ENCODE measurements around the gene ZRANB3.

The ZRANB3 gene

DNA sequence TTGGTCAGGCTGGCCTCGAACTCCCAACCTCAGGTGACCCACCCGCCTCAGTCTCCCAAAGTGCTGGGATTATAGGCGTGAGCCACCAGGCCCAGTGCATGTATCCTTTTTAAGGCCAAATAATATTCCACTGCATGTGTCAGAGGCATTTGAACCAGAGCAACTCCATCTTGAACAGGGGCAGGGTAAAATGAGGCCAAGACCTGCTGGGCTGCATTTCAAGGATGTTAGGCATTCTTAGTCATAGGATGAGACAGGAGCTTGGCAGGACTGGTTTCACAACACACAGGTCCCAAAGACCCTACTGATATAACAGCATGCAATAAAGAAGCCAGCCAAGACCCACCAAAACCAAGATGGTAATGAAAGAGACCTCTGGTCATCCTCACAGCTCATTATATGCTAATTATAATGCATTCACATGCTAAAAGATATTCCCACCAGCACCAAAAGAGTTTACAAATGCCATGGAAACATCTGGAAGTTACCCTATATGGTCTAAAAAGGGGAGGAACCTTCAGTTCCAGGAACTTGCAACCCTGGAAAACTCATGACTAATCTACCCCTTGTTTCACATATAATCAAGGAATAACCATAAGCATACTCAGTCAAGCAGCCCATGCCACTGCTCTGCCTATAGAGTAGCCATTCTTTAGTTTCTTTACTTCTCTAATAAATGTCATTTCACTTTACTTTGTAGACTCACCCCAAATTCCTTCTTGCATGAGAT lies 274.3 kb downstream of the ZRANB3 start:
- TF ChIP-seq, protein P1, sequence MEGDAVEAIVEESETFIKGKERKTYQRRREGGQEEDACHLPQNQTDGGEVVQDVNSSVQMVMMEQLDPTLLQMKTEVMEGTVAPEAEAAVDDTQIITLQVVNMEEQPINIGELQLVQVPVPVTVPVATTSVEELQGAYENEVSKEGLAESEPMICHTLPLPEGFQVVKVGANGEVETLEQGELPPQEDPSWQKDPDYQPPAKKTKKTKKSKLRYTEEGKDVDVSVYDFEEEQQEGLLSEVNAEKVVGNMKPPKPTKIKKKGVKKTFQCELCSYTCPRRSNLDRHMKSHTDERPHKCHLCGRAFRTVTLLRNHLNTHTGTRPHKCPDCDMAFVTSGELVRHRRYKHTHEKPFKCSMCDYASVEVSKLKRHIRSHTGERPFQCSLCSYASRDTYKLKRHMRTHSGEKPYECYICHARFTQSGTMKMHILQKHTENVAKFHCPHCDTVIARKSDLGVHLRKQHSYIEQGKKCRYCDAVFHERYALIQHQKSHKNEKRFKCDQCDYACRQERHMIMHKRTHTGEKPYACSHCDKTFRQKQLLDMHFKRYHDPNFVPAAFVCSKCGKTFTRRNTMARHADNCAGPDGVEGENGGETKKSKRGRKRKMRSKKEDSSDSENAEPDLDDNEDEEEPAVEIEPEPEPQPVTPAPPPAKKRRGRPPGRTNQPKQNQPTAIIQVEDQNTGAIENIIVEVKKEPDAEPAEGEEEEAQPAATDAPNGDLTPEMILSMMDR (IDR thresholded peaks at IDR 0.05; ENCODE audit: unreplicated experiment in 3 of 3), result no peak
- peaks cover 5% of the 10 kb centered on the region for H3K9me3 Mint-ChIP-seq
- peaks cover 12% of the 10 kb centered on the region for H3K36me3 Mint-ChIP-seq (ENCODE audit: low read depth)
- no peak overlapping the region for H3K4me3 Mint-ChIP-seq
- peaks cover 3% of the 10 kb centered on the region for H3K27me3 Mint-ChIP-seq (ENCODE audit: low read depth)
- no peaks in the 10 kb centered on the region for H3K4me1 Mint-ChIP-seq
- no peak overlapping the region for H3K27ac Mint-ChIP-seq

- TF ChIP-seq, protein P1 (IDR thresholded peaks at IDR 0.05; ENCODE audit: unreplicated experiment in 3 of 3), result no peak
- peaks cover 14% of the 10 kb centered on the region for H3K9me3 Mint-ChIP-seq
- H3K27me3 Mint-ChIP-seq (ENCODE audit: low read depth), result peaks cover 3% of the 10 kb centered on the region
- H3K4me1 Mint-ChIP-seq, result no peaks in the 10 kb centered on the region
- peaks cover 27% of the 10 kb centered on the region for H3K36me3 Mint-ChIP-seq (ENCODE audit: low read depth)
- no peak overlapping the region for H3K27ac Mint-ChIP-seq
- H3K4me3 Mint-ChIP-seq, result no peak overlapping the region
These were observed 275.8 kb downstream of the ZRANB3 start for GRCh38 chr2:135255208-135255607.

GRCh38 chr2:135252805-135253458 lies 278.1 kb downstream of the ZRANB3 start:
- Mint-ChIP-seq H3K27me3 (ENCODE audit: low read depth) (no peaks in the 10 kb centered on the region), H3K4me3 (no peak overlapping the region), H3K4me1 (no peaks in the 10 kb centered on the region), H3K9me3 (peaks cover 23% of the 10 kb centered on the region), H3K36me3 (ENCODE audit: low read depth) (peaks cover 45% of the 10 kb centered on the region), H3K27ac (no peak overlapping the region)
- TF ChIP-seq, protein P1 (IDR thresholded peaks at IDR 0.05; ENCODE audit: unreplicated experiment in 3 of 3), result no peak

GRCh38 chr2:135248611-135249010 lies 282.4 kb downstream of the ZRANB3 start:
- H3K9me3 Mint-ChIP-seq, result peaks cover 21% of the 10 kb centered on the region
- no peaks in the 10 kb centered on the region for H3K4me1 Mint-ChIP-seq
- TF ChIP-seq, protein P1 (IDR thresholded peaks at IDR 0.05; ENCODE audit: unreplicated experiment in 3 of 3), result no peak
- no peaks in the 10 kb centered on the region for H3K27me3 Mint-ChIP-seq (ENCODE audit: low read depth)
- peaks cover 42% of the 10 kb centered on the region for H3K36me3 Mint-ChIP-seq (ENCODE audit: low read depth)
- no peak overlapping the region for H3K27ac Mint-ChIP-seq
- H3K4me3 Mint-ChIP-seq, result no peak overlapping the region

- Mint-ChIP-seq H3K4me1 (no peaks in the 10 kb centered on the region), H3K9me3 (peaks cover 19% of the 10 kb centered on the region), H3K36me3 (ENCODE audit: low read depth) (peaks cover 34% of the 10 kb centered on the region), H3K27me3 (ENCODE audit: low read depth) (no peaks in the 10 kb centered on the region), H3K4me3 (no peak overlapping the region), H3K27ac (no peak overlapping the region)
- TF ChIP-seq, protein P1 (IDR thresholded peaks at IDR 0.05; ENCODE audit: unreplicated experiment in 3 of 3), result no peak
These were observed 284.2 kb downstream of the ZRANB3 start for GRCh38 chr2:135246711-135247270.
